Non-pigmented ciliary epithelial cell (primary cell): Measurements from ENCODE around the gene HNRNPU.
A peak's percentile ranks its signal among the peaks of the same experiment; 100 is the strongest.

Experiments
- DNase-seq: peaks from one replicate; pipeline ENCODE4 v3.0.0-alpha.2; 2010; ENCODE audit warnings: low read depth

The HNRNPU gene

DNA sequence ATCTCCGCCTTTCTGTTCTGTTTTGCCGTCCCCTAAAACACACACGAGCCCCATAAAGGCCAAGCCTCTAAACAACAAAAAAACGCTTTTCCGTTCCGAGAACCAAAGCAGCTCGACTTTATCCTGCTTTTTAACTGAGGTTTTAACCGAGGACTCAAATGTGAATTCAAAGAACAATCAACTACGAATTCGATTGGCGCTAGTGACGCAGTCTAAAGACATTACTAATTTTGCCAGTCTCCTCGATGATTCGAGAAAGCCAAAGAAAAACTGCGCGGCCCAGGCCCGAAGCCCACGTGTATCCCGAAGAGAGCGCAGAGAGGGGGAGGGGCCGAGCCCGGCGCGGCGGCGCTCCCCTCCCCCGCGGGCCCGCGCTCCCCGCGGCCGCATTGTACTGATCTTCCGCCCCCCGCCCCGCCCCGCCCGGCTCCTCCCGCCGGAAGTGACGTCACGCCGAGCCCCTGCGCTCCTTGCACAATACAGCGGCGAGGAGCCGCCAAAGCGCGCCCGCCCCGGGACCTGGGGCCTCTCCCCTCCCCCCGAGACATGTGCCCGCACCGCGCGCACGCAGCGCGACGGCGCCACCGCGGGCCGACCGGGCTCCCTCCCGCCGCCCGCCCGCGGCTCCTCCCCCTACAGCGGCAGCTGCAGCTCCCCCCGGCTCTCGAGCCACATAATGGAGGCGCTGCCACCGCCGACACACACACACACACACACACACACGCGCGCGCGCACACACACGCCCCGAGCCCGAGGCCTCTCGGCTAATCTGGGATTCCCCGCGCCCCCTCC lies 1.4 kb downstream of the HNRNPU start:
- peak; percentile 38 for DNase-seq

- no peak for DNase-seq
These were observed 2.0 kb downstream of the HNRNPU start for GRCh38 chr1:244862354-244862698.

GRCh38 chr1:244861683-244862082 lies 2.7 kb downstream of the HNRNPU start:
- no peak for DNase-seq

DNA sequence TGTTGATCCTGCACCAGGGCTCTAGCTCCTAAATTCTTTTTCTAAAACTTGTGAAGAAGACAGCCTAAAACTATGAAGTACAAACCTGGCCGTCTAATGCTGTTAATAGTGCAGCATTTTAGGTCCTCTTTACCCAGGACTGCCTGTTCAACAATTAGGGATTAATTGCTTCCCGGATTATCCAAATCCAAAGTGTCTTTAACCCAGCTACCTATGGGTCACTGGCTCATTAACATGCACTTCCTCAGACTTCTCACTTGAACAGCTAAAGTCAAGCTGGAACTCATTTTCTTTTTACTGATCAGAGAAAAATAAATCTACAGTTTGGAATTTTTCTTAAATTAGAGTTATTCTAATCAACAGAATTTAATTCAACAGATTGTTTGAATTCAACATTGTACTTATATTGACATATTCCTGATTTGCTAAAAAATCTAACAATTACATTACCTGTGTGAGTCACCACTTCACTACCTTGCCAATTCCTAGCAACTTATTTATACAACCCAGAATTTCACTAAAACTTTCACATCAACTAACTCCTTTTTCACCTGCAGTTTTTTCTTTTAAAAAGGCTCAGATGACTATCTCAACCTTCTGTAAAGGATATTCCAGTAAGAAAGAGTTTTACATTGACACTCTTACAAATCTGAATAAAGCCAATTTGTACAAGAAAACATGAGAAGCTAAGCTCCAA lies 3.3 kb downstream of the HNRNPU start:
- DNase-seq, result no peak

DNA sequence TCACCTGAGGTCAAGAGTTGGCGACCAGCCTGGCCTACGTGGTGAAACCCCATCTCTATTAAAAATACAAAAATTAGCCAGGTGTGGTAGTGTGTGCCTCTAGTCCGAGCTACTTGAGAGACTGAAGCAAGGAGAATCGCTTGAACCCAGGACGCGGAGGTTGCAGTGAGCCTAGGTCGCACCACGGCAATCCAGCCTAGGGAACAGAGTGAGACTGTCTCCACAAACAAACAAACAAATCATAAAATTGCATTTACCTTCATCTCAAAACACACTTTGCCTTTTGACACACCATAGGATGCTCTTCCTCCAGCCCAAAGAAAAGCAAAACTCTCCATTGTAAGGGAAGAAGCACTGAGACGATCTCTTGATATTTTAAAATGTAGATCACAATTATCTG lies 4.3 kb downstream of the HNRNPU start:
- no peak for DNase-seq

GRCh38 chr1:244858357-244858756 lies 6.0 kb downstream of the HNRNPU start:
- no peak for DNase-seq

GRCh38 chr1:244857761-244858160 lies 6.6 kb downstream of the HNRNPU start:
- DNase-seq, result no peak

GRCh38 chr1:244854865-244855578 lies 9.3 kb downstream of the HNRNPU start:
- no peak for DNase-seq

DNA sequence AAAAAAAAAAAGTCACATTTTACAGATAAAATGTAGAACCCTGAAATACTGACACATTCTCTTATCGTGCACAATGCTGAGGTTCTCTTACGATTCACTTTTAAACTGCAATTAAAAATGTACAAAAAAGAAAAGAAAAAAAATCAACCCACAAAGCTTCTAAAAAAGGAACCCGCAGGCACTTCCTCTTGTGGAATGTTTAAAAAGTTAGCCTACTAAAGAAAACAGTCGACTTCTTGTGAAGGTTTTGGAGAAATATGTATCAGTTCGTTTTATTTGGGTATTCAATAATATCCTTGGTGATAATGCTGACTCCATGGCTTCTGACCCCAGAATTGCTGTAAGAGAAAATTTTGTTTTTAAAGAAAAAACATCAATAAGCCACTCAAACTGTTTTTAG lies 10.2 kb downstream of the HNRNPU start:
- no peak for DNase-seq

- no peak for DNase-seq
These were observed 11.6 kb downstream of the HNRNPU start for GRCh38 chr1:244852694-244853093.

GRCh38 chr1:244851546-244852231 lies 12.7 kb downstream of the HNRNPU start:
- DNase-seq, result no peak

- no peak for DNase-seq
These were observed 13.4 kb downstream of the HNRNPU start for GRCh38 chr1:244850896-244851295.

GRCh38 chr1:244850099-244850852 lies 14.1 kb downstream of the HNRNPU start:
- no peak for DNase-seq

DNA sequence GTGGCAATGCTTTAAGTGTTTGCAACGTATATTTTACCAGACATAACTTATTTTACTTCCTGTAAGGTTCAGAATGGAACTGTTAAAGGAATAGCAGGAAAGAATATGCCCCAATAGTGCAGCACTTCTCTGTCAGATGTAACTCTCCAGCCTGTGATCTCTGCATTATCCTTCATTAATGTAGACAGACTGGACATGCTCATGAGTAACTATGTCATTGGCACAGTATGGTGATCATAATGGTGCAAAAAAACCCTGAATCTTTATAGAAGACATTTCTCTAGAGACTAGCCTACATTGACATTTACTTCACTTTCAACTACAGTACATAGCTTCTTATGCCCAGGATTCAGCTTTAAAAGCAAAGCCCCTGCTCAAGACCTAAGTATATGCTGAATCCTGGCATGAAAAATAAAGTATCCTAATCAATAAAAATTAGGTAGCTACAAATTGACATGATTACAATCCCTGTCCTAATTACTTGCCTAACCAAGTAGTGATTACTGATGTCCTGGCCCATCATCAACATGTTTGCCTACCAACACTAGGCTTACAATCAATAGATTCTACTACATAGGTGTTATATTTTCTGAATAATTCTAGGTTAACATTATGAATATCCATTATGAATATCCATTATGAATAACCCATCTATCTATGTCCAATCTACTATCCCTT lies 15.0 kb downstream of the HNRNPU start:
- DNase-seq, result no peak

DNA sequence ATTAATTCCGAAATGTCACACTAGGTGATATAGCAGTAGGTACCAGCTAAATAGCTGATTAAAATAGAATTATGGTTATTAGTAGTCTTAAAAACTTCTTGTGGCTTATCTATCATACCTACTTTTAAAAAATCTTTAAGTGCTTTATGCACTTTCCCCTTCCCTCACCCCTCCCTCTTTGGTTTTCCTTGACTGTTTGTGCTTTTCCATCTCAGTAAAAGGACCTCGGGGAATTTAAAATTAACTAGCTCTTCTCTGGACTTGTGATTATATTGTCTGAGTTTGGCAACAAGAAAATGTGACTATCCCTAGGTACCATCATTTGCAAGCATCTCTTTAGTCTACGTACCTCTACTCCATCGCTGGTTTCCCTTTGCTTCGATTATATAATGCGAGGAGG lies 17.7 kb downstream of the HNRNPU start:
- no peak for DNase-seq

DNA sequence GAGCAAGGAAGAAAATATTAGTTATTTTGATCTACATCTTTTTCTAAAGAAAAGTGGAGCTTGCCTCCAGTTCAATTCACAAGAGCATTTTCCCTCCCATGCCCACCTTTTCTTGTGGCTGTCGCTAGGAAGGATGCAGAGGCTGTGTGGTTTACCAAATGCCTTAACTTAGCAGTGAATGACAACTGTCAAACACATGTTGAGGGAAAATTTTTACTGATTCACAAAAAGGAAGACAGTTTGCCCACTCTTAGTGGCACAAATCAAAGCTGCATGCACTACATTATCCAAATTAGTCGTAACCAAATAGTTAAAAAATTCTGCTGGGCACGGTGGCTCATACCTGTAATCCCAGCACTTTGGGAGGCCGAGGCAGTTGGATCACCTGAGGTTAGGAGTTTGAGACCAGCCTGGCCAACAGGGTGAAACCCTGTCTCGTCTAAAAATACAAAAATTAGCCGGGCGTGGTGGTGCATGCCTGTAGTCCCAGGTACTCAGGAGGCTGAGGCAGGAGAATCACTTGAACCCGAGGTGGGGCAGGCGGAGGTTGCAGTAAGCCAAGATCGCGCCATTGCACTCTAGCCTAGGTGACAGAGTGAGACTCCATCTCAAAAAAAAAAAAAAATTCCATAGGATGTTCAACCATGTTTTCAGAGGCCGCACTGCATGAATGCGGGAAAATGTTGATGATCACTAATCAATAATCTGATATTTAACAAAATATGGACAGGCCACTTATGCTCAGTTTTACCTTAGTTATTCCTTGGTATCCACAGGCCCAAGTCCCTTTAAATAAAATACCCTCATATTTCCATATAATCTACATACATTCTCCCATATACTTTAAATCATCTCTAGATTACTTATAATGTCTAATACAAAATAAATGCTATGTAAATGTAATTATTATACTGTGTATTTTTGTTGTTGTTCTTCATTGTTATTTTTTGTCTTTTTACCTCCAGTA lies 19.9 kb downstream of the HNRNPU start:
- no peak for DNase-seq

DNA sequence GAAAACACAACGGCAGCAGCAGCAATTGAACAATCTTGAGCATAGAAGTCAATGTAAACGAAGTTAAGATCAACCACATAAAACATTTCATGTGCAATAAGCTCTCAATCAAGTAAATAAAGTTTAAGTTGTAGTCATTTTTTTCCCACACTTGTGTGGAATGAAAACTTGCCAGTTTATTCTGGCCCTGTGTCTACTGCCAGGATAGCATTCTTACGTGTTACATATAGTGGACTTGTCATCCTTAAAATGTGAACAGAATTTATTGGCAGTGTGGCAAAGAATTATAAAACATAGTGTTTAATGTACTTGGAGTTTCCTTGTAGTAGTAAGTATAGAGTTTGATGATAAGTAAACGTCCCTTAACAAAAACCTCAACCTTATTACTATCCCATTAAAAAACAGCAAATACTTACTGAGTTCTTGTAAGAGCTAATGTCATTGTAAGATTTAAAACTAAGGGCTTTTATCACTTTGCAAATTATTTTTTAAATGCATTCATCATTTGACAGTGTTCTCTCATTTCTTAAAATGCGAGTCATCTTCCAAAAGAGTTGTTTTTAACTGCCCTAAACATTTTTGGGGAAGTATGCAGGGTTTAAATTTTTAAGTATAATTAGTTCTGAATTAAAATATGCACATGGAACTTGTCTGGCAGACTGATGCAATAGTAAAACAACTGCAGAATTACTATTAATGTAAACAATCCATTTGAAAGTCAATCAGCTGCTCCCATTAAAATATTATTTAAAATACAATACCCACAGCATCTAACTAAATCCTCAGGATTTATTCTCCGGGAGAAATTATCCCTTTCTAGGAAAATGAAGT lies 21.0 kb downstream of the HNRNPU start:
- DNase-seq, result no peak

- DNase-seq, result no peak
These were observed 22.9 kb downstream of the HNRNPU start for GRCh38 chr1:244841273-244841927.
